NCI-H226 (cell line): Measurements from ENCODE around the gene QKI.

ENCODE experiments used
- DNase-seq: peaks from one replicate; pipeline ENCODE4 v3.0.0-alpha.2; 2015

Gene QKI

GRCh38 chr6:163490826-163491577 is 76.5 kb downstream of the QKI start:
- no peak for DNase-seq

GRCh38 chr6:163491737-163492300 is 77.3 kb downstream of the QKI start:
- no peak for DNase-seq

DNA sequence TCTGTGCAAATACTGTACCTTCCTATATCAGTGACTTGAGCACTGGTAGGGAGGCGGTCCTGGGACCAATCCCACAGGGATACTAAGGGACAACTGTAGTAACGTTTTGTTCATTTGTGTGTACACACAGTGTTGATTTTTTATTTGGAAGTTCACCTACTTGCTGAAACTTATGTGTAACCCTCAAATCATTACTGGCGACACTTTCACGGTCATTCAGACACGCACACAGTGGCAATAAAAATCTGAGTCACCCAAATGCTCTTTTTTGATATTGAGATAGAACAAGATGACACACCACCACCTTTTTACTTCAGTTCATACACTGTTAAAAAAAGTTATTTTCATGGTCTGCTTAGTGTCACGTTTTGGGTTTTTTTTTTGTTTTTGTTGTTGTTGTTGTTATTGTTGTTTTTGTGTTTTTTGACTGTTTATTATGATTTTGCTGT is 79.8 kb downstream of the QKI start:
- DNase-seq, result no peak

- DNase-seq, result no peak
Measured at GRCh38 chr6:163496205-163496604, 81.7 kb downstream of the QKI start.

DNA sequence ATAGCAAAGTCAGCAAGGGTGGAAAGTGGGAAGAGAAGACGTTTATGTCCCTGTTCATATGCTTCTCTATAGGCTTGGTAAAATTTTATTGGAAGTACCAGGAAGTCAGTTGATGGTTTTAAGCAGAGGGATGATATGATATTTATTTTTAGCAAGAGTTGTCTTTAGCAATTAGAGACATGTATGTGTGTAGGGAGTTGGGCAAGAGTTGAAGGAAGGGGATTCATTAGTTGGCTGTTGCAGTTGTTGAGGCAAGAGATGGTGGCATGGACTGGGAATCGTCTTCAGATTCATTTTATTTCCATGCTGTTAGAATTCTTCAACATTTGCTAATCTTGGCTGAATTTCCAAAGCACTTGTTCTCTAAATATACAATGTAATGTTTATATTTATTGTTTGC is 85.6 kb downstream of the QKI start:
- DNase-seq, result no peak

GRCh38 chr6:163501026-163501425 is 86.5 kb downstream of the QKI start:
- no peak for DNase-seq

DNA sequence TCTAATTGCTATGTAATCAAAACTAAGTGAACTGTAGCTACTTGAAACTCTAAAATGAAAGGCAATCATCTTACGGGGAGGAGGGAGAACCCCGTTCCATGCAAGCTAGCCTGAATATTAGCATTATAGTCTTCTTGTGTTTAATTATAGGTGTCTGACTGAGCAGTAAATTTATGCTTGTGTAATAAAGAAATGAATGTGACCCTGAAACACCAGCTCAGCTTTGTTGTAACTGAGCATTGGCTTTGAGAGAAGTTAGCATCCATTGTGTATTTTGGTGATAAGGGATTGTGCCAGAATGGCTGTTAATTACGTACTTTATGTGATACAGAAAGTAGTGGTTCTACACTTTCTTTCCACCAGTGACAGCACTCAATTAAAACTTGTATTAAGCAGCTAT is 86.9 kb downstream of the QKI start:
- no peak for DNase-seq

- DNase-seq, result no peak
Measured at GRCh38 chr6:163504984-163505640, 90.6 kb downstream of the QKI start.

- DNase-seq, result no peak
Measured at GRCh38 chr6:163507965-163508364, 93.4 kb downstream of the QKI start.

- DNase-seq, result no peak
Measured at GRCh38 chr6:163513003-163513402, 98.5 kb downstream of the QKI start.

DNA sequence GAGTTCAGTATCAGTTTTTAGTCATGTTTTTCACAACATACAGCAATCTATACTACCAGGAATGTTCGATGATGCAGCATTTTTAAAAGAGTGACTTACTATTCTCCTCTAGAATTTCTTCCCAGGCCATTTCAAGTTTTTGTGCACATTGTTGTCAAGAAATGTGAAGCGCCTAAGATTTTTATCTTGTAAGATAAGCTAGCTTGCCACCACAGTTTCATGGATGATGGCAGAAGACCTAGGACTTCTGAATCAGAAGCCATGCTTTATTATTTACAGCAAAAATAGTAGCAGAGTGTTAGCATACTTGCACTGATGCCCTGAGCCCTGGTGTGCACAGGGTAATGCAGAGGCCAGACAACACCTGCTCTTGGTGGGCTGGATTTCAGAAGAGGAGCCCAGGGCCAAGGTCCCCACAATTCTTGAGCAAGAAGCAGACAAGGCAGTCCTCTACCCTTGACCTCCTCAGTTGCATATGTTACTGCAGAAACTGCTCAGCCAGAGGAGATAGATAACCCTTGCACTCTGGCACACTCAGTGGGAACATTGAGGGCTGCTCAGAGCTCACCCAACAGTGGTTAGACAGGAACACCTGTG is 99.2 kb downstream of the QKI start:
- DNase-seq, result no peak

DNA sequence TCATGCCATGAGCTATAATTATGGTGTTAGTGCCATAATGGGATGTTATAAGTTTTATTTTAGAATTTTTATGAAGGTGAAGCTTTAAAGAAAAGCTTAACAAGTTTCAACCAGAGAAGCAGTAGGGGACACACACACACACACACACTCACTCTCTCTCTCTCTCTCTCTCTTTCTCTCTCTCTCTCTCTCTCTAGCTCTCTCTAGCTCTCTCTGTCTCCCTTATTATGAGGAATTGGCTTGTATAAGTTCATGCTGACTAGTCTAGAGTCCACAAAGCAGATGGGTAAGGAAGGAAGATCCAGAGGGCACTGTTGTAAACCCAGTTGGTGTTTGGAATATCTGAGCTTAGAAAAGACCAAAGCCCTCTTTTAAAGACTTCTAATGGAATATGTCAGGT is 102.4 kb downstream of the QKI start:
- DNase-seq, result no peak

DNA sequence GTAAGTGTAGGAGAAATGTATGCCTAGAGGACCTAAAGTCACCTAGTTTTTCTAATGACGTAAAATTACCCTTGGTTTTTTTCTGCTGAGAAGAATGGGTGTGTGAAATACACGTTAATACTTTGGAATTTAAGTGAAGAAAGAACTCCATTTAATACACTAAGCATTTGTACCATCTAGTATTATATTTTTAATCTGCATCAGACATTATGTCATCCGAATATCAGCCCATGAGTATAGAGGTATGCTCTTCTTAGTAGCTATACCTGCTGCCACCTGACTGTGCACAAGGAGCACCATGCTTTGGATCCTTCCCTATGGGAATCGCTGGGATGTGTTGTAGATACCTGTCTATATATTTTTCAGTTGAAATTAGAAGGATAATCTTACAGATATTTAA is 106.4 kb downstream of the QKI start:
- no peak for DNase-seq

DNA sequence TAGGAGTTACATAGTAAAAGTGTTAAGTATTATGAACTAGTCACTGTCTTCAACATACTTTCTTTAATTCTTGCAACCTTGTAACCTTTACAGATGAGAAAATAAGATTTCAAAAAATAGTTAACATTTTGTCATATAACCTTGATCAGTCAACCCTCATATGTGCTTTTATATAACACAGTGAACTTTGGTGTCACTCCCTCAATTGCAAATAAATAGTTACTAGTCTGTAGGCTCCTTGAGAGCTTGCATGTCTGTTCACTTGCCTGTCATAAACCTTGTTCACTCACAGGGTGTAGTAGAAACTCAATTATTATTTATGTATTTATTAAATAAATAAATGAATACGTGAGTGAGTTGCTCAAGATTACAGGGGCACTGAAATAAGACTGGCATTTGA is 107.5 kb downstream of the QKI start:
- DNase-seq, result no peak

DNA sequence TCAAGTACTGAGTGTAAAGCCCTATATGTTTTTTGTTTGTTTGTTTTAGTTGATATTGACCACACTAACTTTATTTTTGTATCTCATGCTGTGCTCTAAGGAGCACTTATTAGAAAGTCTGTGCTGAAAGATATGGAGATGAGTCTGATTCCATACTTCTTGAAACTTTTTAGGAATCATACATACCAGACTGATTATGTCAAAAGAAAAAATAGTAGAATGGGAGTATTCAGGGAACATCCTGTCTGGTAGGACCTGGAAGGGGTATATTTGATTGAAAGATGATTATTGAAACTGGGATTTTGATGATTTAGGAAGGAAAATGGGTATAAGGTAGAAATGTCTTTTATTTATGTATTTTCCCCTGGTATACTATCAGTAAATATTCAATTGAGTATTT is 111.4 kb downstream of the QKI start:
- DNase-seq, result peak; percentile 19

- no peak for DNase-seq
Measured at GRCh38 chr6:163526346-163526745, 111.8 kb downstream of the QKI start.

- DNase-seq, result no peak
Measured at GRCh38 chr6:163527291-163527690, 112.8 kb downstream of the QKI start.

DNA sequence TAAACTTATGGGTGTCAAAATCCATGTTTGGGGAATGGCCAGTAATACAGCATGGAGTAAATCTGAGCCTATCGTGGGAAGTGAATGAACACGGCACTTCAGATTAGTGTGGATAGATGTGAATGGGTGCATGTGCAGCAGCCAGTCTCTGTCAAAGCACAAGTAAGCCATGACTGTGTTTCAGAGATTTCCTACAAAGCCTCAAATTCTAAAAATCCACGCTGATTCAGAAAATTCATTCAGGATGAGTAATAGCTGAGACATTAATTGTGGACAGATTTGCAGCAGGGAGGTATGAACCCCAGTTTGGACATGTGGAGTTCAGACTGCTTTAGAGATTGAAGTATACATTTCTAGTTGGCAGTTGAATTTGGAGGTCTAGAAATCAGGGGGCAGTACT is 115.1 kb downstream of the QKI start:
- peak; percentile 91 for DNase-seq

GRCh38 chr6:163530406-163530805 is 115.9 kb downstream of the QKI start:
- DNase-seq, result no peak

DNA sequence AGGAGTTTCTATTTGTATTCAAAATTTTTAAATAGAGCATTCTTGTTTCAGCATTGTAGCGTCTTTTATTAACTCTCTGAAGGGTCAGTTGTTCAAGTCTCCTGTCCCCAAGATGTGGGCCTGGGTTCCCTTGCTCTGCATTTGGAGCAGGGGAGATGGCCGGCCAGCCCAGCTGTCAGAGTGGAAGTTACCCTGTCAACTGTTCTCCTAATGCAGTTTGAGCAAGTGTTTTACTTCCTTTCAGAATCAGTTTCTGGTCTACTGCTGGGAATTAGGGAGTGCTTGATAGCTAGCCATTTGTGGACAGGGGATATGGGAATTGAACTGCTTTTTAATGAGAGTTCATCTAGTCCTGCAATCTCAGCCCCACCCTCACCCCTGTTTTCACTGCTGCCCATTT is 116.6 kb downstream of the QKI start:
- no peak for DNase-seq

DNA sequence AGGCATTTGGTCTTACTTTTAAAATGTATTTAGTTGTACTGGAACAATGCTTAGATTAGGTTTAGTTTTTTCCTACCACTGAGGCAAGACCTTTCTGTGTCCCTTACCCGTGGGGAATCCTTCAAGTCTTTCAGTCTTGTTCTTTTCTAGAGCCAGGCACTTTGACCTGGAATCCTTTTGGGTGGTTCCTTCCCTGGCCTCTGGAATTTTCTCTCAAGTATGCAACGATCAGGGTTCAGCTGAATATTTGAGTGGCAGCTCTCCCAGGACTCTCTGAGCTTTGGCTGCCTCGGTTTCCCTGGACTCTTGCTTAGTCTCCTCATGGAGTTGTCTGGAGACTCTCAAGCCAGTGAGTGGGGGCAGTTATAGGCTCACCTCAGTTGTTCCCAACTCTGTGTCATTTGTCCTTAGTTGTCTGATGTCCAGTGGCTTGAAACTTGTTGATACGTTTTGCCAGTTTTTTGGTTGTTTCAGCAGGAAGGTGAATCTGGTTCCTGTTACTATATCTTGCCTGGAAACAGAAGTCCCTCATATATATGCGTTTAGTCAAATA is 118.1 kb downstream of the QKI start:
- DNase-seq, result no peak

DNA sequence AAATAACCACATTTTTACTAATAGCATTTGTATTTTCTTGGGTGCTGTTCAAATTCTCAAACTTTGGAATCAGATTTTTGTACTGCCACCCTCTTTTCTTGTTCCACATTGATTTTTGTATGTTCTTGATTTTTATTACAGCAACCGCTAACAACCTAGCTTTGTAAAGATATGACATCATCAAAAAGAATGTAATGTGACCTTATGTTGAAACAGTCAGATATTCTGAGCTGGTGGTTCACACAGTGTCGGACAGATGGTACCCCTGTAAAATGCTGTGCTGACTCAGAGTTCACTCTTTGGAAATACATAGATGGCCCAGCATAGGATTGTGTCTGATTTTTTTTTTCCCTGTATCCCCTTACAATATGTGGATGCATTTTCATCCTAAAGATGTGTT is 118.9 kb downstream of the QKI start:
- DNase-seq, result peak; percentile 76

- peak; percentile 34 for DNase-seq
Measured at GRCh38 chr6:163536770-163537169, 122.3 kb downstream of the QKI start.

- DNase-seq, result no peak
Measured at GRCh38 chr6:163538331-163538730, 123.8 kb downstream of the QKI start.
